ENCODE data around the gene C1orf105. TPM values are rescaled to one million over a fixed set of nuclear protein-coding genes. Genes with fewer than 3 reads are reported as not detected.

Gene C1orf105
- total RNA-seq, 2 donors from 2014 or later, result not detected

DNA sequence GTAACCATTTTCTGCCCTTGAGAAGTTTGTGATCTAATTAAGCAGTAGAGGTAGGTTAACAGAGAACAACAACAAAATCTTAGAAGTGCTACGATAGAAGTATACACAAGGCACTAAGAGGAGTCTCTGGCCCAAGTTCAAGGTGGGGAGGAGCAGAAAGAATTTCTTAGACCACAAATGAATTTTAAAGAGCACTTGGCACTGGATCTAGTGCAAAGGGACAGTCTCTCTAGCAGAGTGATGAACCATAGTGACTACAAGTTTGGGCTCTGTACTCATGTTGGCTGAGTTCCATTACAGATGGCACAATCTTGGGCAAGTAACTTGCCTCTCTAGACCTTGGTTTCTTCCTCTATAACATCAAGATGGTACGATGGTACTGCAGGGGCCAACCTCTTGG lies 56.7 kb downstream of the C1orf105 start:
- H3K36me3 ChIP-seq (replicated peaks in 1 of 2; ENCODE audit: insufficient read depth in 1 of 2, low read depth in 2 of 2), result no peaks in the 10 kb centered on the region
- H3K9me3 ChIP-seq, result no peaks in the 10 kb centered on the region
- TF ChIP-seq POLR2A (IDR thresholded peaks at IDR 0.05), result no peak
- TF ChIP-seq, protein P1, sequence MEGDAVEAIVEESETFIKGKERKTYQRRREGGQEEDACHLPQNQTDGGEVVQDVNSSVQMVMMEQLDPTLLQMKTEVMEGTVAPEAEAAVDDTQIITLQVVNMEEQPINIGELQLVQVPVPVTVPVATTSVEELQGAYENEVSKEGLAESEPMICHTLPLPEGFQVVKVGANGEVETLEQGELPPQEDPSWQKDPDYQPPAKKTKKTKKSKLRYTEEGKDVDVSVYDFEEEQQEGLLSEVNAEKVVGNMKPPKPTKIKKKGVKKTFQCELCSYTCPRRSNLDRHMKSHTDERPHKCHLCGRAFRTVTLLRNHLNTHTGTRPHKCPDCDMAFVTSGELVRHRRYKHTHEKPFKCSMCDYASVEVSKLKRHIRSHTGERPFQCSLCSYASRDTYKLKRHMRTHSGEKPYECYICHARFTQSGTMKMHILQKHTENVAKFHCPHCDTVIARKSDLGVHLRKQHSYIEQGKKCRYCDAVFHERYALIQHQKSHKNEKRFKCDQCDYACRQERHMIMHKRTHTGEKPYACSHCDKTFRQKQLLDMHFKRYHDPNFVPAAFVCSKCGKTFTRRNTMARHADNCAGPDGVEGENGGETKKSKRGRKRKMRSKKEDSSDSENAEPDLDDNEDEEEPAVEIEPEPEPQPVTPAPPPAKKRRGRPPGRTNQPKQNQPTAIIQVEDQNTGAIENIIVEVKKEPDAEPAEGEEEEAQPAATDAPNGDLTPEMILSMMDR (IDR thresholded peaks at IDR 0.05), result no peak
- 69 to 72% methylated on average over 2 of the region's 2 CpGs for WGBS, 2 donors
- H3K4me1 ChIP-seq, result peaks cover 50% of the 10 kb centered on the region
- DNase-seq (no peak), ATAC-seq (no peak)
- intact Hi-C loops (cut with DNase I), result no loop called here
- H3K27ac ChIP-seq, result no peak overlapping the region
- no peaks in the 10 kb centered on the region for H3K27me3 ChIP-seq
- H3K4me3 ChIP-seq, result no peak overlapping the region

DNA sequence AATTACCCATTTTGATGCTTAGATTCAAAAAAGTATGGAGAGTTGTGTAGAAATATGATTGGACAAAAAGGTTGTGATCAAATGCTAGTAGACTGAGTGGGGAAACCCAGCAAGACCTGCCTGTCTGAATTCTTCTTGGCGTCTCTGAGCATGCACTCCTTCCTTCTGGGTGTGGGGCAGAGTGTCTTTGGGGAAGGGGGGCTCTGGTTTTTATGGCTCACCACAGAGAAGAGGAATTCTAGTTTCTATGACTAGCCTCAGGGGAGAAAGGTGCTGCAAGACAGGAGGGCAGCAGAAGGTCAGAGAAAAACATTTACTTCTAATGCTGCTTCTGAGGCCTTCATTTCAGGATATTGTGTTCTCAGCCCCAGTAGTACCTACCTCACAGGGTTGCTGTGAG lies 57.3 kb downstream of the C1orf105 start:
- TF ChIP-seq POLR2A (IDR thresholded peaks at IDR 0.05), result no peak
- intact Hi-C loops (cut with DNase I), result no loop called here
- Histone ChIP-seq H3K9me3 (no peaks in the 10 kb centered on the region), H3K4me1 (peaks cover 44% of the 10 kb centered on the region), H3K27ac (no peak overlapping the region), H3K27me3 (no peaks in the 10 kb centered on the region), H3K4me3 (no peak overlapping the region), H3K36me3 (replicated peaks in 1 of 2; ENCODE audit: insufficient read depth in 1 of 2, low read depth in 2 of 2) (no peaks in the 10 kb centered on the region)
- ATAC-seq (no peak), DNase-seq (no peak)
- WGBS, 2 donors, result 95 to 100% methylated on average over 1 of the region's 1 CpG

DNA sequence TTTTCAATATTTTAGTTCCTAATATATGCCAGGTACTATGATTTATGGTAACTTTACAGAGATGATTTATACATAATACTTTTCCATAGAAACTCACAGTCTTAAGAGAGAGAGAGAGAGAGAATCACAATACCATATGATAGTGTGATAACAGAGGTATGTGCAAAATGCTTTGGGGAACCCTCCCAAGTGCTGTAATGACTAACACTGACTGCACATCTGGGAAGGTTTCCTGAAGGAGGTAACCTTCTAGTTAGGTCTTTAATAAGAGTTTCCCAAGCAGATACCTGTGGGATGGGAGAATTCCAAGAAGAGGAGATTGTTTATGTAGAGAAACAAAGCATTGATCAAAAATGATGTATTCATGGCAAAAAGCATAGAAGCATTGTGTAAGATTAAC lies 58.0 kb downstream of the C1orf105 start:
- Histone ChIP-seq H3K27me3 (no peaks in the 10 kb centered on the region), H3K4me3 (no peak overlapping the region), H3K4me1 (peaks cover 37% of the 10 kb centered on the region), H3K27ac (no peak overlapping the region), H3K36me3 (replicated peaks in 1 of 2; ENCODE audit: insufficient read depth in 1 of 2, low read depth in 2 of 2) (no peaks in the 10 kb centered on the region), H3K9me3 (no peaks in the 10 kb centered on the region)
- intact Hi-C loops (cut with DNase I), result no loop called here
- DNase-seq (no peak), ATAC-seq (no peak)
- TF ChIP-seq, protein P1 (IDR thresholded peaks at IDR 0.05), result no peak
- no peak for TF ChIP-seq POLR2A (IDR thresholded peaks at IDR 0.05)

DNA sequence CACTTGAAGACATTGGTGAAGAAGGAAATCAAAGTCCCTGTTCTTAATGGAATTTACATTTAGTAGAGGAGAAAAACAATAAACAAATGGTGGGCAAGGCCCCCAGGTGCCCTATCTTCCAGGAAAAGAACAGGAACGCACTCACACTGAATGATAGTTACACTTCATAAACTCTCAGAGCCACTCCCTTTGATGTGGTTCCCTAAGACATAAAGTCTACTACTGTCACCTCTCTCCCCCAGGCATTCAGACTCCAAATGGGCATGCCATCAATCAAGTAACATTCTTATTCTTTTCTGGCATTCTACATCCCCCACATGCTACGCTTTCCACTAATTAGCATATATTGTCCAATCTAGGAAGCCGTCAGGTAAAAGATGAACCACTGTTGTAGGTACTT lies 59.9 kb downstream of the C1orf105 start:
- intact Hi-C loops (cut with DNase I), result no loop called here
- H3K27ac ChIP-seq, result no peak overlapping the region
- DNase-seq (no peak), ATAC-seq (no peak)
- no peaks in the 10 kb centered on the region for H3K27me3 ChIP-seq
- no peaks in the 10 kb centered on the region for H3K9me3 ChIP-seq
- H3K4me3 ChIP-seq, result no peak overlapping the region
- no peaks in the 10 kb centered on the region for H3K36me3 ChIP-seq (replicated peaks in 1 of 2; ENCODE audit: insufficient read depth in 1 of 2, low read depth in 2 of 2)
- WGBS, 2 donors, result 95 to 96% methylated on average over 3 of the region's 3 CpGs
- TF ChIP-seq, protein P1 (IDR thresholded peaks at IDR 0.05), result no peak
- no peak for TF ChIP-seq POLR2A (IDR thresholded peaks at IDR 0.05)
- peaks cover 19% of the 10 kb centered on the region for H3K4me1 ChIP-seq

DNA sequence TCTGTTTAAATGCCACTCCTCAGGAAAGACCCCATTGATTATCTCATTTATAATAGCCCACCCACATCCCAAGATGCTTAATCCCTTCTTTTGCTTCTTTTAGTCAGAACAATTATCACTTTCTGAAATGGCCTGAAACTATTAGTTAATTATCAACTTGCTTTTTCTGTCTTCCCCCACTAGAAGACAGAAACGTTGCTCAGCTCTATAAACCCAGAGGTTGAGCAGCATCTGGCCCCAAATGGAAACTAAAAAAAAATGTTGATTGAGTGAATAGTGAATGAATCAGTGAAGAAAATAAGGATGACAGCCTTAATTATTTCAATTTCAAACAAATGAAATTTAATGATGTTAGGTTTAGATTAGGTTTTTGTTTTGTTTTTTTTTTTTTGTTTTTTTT lies 61.6 kb downstream of the C1orf105 start:
- WGBS, 2 donors, result 0 to 14% methylated on average over 1 of the region's 1 CpG
- ATAC-seq (no peak), DNase-seq (no peak)
- Histone ChIP-seq H3K9me3 (no peaks in the 10 kb centered on the region), H3K27ac (no peak overlapping the region), H3K36me3 (replicated peaks in 1 of 2; ENCODE audit: insufficient read depth in 1 of 2, low read depth in 2 of 2) (no peaks in the 10 kb centered on the region), H3K27me3 (no peaks in the 10 kb centered on the region), H3K4me3 (no peak overlapping the region), H3K4me1 (peaks cover 5% of the 10 kb centered on the region)
- TF ChIP-seq, protein P1 (IDR thresholded peaks at IDR 0.05), result no peak
- TF ChIP-seq POLR2A (IDR thresholded peaks at IDR 0.05), result no peak
- intact Hi-C loops (cut with DNase I), result no loop called here
